Right lobe of liver (tissue), 6 donors: ENCODE results near the gene CASP6. TPM values are rescaled to one million over a fixed set of nuclear protein-coding genes. Genes with fewer than 3 reads are reported as not detected.

ENCODE experiments used
- ATAC-seq, 4 donors: fragments of 200-7000 bp; cut with Tn5 transposase; one replicate each; pipeline ENCODE4 v1.9.1; 2020; ENCODE audit warnings: mild to moderate bottlenecking in 4 of 4, moderate library complexity in 4 of 4
- DNase-seq, 3 donors: peaks; one replicate each; pipeline ENCODE4 v3.0.0-alpha.2; 2020
- H3K27ac ChIP-seq, 3 donors: fragments of 200-600 bp; one replicate each; pipeline ENCODE4 v1.8.0; 2022
- H3K27me3 ChIP-seq, 2 donors: fragments of 200-600 bp; one replicate each; pipeline ENCODE4 v1.8.0; 2022
- H3K36me3 ChIP-seq, 4 donors: fragments of 200-600 bp; sonication (generic) in 1 of 4; one replicate each; pipeline versions ENCODE4 v1.5.1 to v1.8.0; 2017 to 2022; ENCODE audit warnings: control low read depth in 1 of 4
- H3K4me1 ChIP-seq, 4 donors: fragments of 200-600 bp; sonication (generic) in 1 of 4; one replicate each; pipeline versions ENCODE4 v1.5.1 to v1.8.0; 2017 to 2022; ENCODE audit warnings: control low read depth in 1 of 4
- H3K4me3 ChIP-seq, 3 donors: fragments of 200-600 bp; one replicate each; pipeline ENCODE4 v1.8.0; 2022
- H3K9me3 ChIP-seq, 4 donors: fragments of 200-600 bp; sonication (generic) in 1 of 4; one replicate each; pipeline versions ENCODE4 v1.5.1 to v1.8.0; 2017 to 2022; ENCODE audit warnings: control low read depth in 1 of 4
- POLR2A ChIP-seq: fragments of 450-650 bp; IDR thresholded peaks from one replicate; pipeline ENCODE4 v1.6.1; 2017; ENCODE audit warnings: antibody characterized with exemption, mild to moderate bottlenecking
- WGBS: methylation state at CpG from one replicate; pipeline ENCODE4 v1.1.6; 2018; ENCODE audit warnings: low coverage, low lambda C conversion rate; ENCODE audit not compliant: insufficient coverage; ENCODE audit errors: missing lambda C conversion rate; 5-methylcytosine and 5-hydroxymethylcytosine counted together
- intact Hi-C, 2 donors: fragments of 100-400 bp; cut with DNase I; formaldehyde crosslinking; loops; one replicate each; pipeline versions ENCODE4 v1.11.2 to v1.14.1; 2022
- total RNA-seq, 6 experiments: library from RNA; depleted of rRNA in 2 of 6; stranded (reverse); fragments of >200 nt in 2 of 6; fragmentation: NEBNext Ultra II Directional in 3 of 6; extraction: Animal tissue kit (Norgen Biotek cat#: 25700) in 3 of 6; gene quantifications; one replicate each; pipeline versions ENCODE4 v1.1.0 to v1.2.4, GENCODE V29; 2016 to 2023
- TF ChIP-seq, protein P1 (sequence below), 4 donors: fragments of 200-600 bp in 3 of 4; fragments of 450-650 bp in 1 of 4; IDR thresholded peaks; one replicate each; pipeline versions ENCODE4 v1.5.1 to v1.8.0; 2016 to 2022; ENCODE audit warnings: antibody characterized with exemption in 4 of 4, mild to moderate bottlenecking in 2 of 4
- donor health status: DM: no; HTN: yes; CAD: no.
- donor health status: DM: no; HTN: no; CAD: no.
- donor health status: DM: no; HTN: no; CAD: no.
- donor health status: DM: no; HTN: yes; CAD: no.
- donor health status: DM: no; HTN: yes; CAD: no.

CASP6 gene
- total RNA-seq, 6 experiments from 2014 or later, result 14.1 to 18.4 (median 15.3) TPM

DNA sequence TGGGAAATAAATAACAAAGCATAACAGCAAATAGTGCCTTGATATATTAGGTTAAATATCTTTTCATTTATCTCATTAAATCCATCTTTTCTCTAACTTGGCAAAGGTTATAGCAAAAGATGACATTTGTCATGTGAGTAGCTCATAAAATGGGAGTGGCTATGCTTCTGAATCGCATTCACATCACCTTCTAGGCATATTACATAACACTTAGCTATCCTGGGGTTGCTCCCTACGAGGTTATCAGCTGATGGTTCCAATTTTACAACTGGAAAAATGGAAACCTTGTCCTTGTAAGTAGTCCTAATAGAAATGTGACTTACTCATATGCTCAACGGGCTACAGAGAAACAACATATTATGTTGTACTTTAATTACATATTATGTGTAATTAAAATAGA lies 10.3 kb upstream of the CASP6 start:
- intact Hi-C loops, result no loop called here
- DNase-seq, result no peak
- Histone ChIP-seq H3K4me1 (no peaks in the 10 kb centered on the region), H3K27me3 (no peaks in the 10 kb centered on the region), H3K4me3 (no peak overlapping the region), H3K27ac (no peak overlapping the region), H3K9me3 (no peaks in the 10 kb centered on the region), H3K36me3 (peaks cover 0 to 29% (median 14%) of the 10 kb centered on the region in 4 donors)
- whole genome bisulfite sequencing, result 89% methylated on average over 3 of the region's 3 CpGs
- ATAC-seq, result no peak
- TF ChIP-seq, protein P1, sequence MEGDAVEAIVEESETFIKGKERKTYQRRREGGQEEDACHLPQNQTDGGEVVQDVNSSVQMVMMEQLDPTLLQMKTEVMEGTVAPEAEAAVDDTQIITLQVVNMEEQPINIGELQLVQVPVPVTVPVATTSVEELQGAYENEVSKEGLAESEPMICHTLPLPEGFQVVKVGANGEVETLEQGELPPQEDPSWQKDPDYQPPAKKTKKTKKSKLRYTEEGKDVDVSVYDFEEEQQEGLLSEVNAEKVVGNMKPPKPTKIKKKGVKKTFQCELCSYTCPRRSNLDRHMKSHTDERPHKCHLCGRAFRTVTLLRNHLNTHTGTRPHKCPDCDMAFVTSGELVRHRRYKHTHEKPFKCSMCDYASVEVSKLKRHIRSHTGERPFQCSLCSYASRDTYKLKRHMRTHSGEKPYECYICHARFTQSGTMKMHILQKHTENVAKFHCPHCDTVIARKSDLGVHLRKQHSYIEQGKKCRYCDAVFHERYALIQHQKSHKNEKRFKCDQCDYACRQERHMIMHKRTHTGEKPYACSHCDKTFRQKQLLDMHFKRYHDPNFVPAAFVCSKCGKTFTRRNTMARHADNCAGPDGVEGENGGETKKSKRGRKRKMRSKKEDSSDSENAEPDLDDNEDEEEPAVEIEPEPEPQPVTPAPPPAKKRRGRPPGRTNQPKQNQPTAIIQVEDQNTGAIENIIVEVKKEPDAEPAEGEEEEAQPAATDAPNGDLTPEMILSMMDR (IDR thresholded peaks at IDR 0.05), result no peak
- no peak for TF ChIP-seq POLR2A

DNA sequence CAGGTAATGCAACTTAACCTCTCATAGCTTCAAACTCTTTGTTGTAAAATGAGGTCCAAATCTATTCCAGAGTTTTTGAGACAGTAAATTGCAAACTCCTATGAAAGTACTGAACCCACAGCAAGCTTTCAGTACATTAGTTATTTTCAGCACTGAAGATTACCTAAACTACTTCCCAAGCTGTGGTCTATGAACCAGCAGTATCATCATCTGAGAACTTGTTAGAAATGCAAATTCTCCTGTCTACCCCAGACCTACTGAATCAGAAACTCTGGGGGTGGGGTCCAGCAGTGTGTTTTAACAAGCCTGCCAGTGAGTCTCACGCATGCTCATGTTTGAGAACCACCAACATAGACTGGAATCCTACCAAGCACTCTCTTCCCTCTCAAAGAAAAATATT lies 5.7 kb upstream of the CASP6 start:
- Histone ChIP-seq H3K36me3 (peaks cover 0 to 21% (median 8%) of the 10 kb centered on the region in 4 donors), H3K4me3 (no peak overlapping the region), H3K4me1 (peaks cover 0 to 9% (median 4%) of the 10 kb centered on the region in 4 donors), H3K27me3 (no peaks in the 10 kb centered on the region), H3K27ac (no peak overlapping the region), H3K9me3 (no peaks in the 10 kb centered on the region)
- intact Hi-C loops, result no loop called here
- ATAC-seq (no peak), DNase-seq (no peak)
- WGBS, result 92% methylated on average over 1 of the region's 1 CpG
- TF ChIP-seq, protein P1 (IDR thresholded peaks at IDR 0.05), result no peak
- no peak for TF ChIP-seq POLR2A

- H3K36me3 ChIP-seq, result peaks cover 0 to 18% (median 6%) of the 10 kb centered on the region in 4 donors
- H3K9me3 ChIP-seq, result no peaks in the 10 kb centered on the region
- no peak overlapping the region for H3K27ac ChIP-seq
- H3K4me1 ChIP-seq, result peaks cover 0 to 10% (median 5%) of the 10 kb centered on the region in 4 donors
- DNase-seq (no peak), ATAC-seq (no peak)
- WGBS, result no CpG with 5 or more reads among the region's 2 CpGs
- no peak for TF ChIP-seq POLR2A
- TF ChIP-seq, protein P1 (IDR thresholded peaks at IDR 0.05), result no peak
- no peaks in the 10 kb centered on the region for H3K27me3 ChIP-seq
- no peak overlapping the region for H3K4me3 ChIP-seq
- intact Hi-C loops, result no loop called here
Observed at GRCh38 chr4:109708435-109708834, 5.2 kb upstream of the CASP6 start.

DNA sequence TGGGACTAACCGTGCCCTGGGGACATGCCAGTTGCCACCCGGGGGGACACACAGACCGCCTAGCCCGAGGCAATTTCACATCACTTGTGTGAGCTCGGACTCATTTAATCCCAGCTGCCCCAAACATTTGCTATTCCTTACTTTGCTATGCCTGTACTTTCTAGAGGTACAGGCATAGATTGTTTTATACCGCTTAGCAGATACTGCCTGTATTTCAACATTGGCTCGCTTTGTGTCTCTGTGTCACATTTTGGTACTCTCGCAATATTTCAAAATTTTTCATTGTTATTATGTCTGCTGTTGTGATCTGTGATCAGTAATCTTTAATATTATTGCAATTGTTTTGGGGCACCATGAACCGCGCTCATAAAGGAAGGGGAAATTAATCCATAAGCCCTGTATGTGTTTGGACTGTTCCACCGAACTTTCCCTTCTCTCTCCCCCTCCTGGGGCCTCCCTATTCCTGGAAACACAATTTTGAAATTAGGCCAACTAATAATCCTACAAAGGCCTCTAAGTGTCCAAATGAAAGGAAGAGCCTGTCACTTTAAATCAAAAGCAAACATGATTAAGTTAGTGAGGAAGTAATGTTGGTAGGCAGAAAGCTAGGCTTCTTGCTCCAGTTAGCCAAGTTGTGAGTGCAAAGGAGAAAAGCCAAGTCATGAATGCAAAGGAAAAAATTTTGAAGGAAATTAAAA lies 568 bp upstream of the CASP6 start:
- no peak for DNase-seq
- peak in 3 of 4 donors; percentile 0 to 9 (median 4) for ATAC-seq
- intact Hi-C loops, result no loop called here
- peaks cover 0 to 36% (median 14%) of the 10 kb centered on the region in 4 donors for H3K4me1 ChIP-seq
- TF ChIP-seq POLR2A, result no peak
- TF ChIP-seq, protein P1 (IDR thresholded peaks at IDR 0.05), result no peak
- H3K4me3 ChIP-seq, result peak overlapping the region; percentile 63 to 85 (median 69)
- H3K27me3 ChIP-seq, result no peaks in the 10 kb centered on the region
- peak overlapping the region; percentile 47 to 80 (median 80) for H3K27ac ChIP-seq
- 27% methylated on average over 6 of the region's 11 CpGs for WGBS
- H3K9me3 ChIP-seq, result no peaks in the 10 kb centered on the region
- H3K36me3 ChIP-seq, result peaks cover 0 to 3% (median 1%) of the 10 kb centered on the region in 4 donors
